Measurements from ENCODE around the gene FBN2. TPM values are rescaled to one million over a fixed set of nuclear protein-coding genes. Genes with fewer than 3 reads are reported as not detected.

The FBN2 gene
- total RNA-seq, 1 experiment from 2014 or later: 0.08 TPM

GRCh38 chr5:128343168-128343567 is 194.9 kb downstream of the FBN2 start:
- ChIA-PET POLR2A (no interaction called here), CTCF (no interaction called here)

GRCh38 chr5:128341056-128341455 is 197.0 kb downstream of the FBN2 start:
- no peak overlapping the region for H3K27ac ChIP-seq (ENCODE audit: low read length)
- ChIA-PET POLR2A (no interaction called here), CTCF (no interaction called here)
- intact Hi-C loops (cut with micrococcal nuclease; ENCODE audit: unreplicated experiment): no loop called here
- peaks cover 2% of the 10 kb centered on the region; the same call in 1 of the 2 replicates for H3K27me3 ChIP-seq (ENCODE audit: control insufficient read depth, insufficient read depth, low read length)
- in situ Hi-C loops (cut with HindIII; ENCODE audit: low pct_unique_long_range_greater_than_20kb, low sequenced_read_pairs): no loop called here
- H3K4me3 ChIP-seq (ENCODE audit: low read depth in 2 of 2, low read length in 2 of 2): no peak overlapping the region
- no peaks in the 10 kb centered on the region for H3K36me3 ChIP-seq (ENCODE audit: control insufficient read depth, insufficient read depth, low read length)
- no peaks in the 10 kb centered on the region for H3K9me3 ChIP-seq (ENCODE audit: control insufficient read depth, insufficient read depth, low read depth, low read length)
- no TSS peak for BruUV-seq (replicated peaks)
- no peaks in the 10 kb centered on the region for H3K4me1 ChIP-seq (ENCODE audit: control insufficient read depth, insufficient read depth, low read length)
- no peak for TF ChIP-seq CTCF (IDR thresholded peaks at IDR 0.05)
- no peak for TF ChIP-seq REST (IDR thresholded peaks at IDR 0.05; ENCODE audit: insufficient read depth in 1 of 2, low read depth in 2 of 2, low read length in 1 of 2)
- TF ChIP-seq POLR2AphosphoS5 (IDR thresholded peaks at IDR 0.05; ENCODE audit: low read depth, low read length): no peak
- TF ChIP-seq SIN3A (IDR thresholded peaks at IDR 0.05; ENCODE audit: borderline replicate concordance, insufficient read depth, low read depth, low read length): no peak
- no peak for TF ChIP-seq TCF7L2 (IDR thresholded peaks at IDR 0.05; ENCODE audit: low read depth, low read length)
- no peak for ATAC-seq
- no peak for DNase-seq (ENCODE audit: low read depth, low spot score)

More at GRCh38 chr5:128343168-128343567, 194.9 kb downstream of the FBN2 start:
- peaks cover 2% of the 10 kb centered on the region; the same call in 1 of the 2 replicates for H3K27me3 ChIP-seq (ENCODE audit: control insufficient read depth, insufficient read depth, low read length)
- no peaks in the 10 kb centered on the region for H3K9me3 ChIP-seq (ENCODE audit: control insufficient read depth, insufficient read depth, low read depth, low read length)
- no peak for TF ChIP-seq CTCF (IDR thresholded peaks at IDR 0.05)
- TF ChIP-seq SIN3A (IDR thresholded peaks at IDR 0.05; ENCODE audit: borderline replicate concordance, insufficient read depth, low read depth, low read length): no peak
- TF ChIP-seq POLR2AphosphoS5 (IDR thresholded peaks at IDR 0.05; ENCODE audit: low read depth, low read length): no peak
- no peak for TF ChIP-seq TCF7L2 (IDR thresholded peaks at IDR 0.05; ENCODE audit: low read depth, low read length)
- TF ChIP-seq REST (IDR thresholded peaks at IDR 0.05; ENCODE audit: insufficient read depth in 1 of 2, low read depth in 2 of 2, low read length in 1 of 2): no peak
- intact Hi-C loops (cut with micrococcal nuclease; ENCODE audit: unreplicated experiment) (no loop called here), in situ Hi-C loops (cut with HindIII; ENCODE audit: low pct_unique_long_range_greater_than_20kb, low sequenced_read_pairs) (no loop called here)
- ATAC-seq: no peak
- H3K4me1 ChIP-seq (ENCODE audit: control insufficient read depth, insufficient read depth, low read length): no peaks in the 10 kb centered on the region
- H3K36me3 ChIP-seq (ENCODE audit: control insufficient read depth, insufficient read depth, low read length): no peaks in the 10 kb centered on the region
- no peak for DNase-seq (ENCODE audit: low read depth, low spot score)
- no peak overlapping the region for H3K4me3 ChIP-seq (ENCODE audit: low read depth in 2 of 2, low read length in 2 of 2)
- H3K27ac ChIP-seq (ENCODE audit: low read length): no peak overlapping the region
- no TSS peak for BruUV-seq (replicated peaks)
